Measurements from ENCODE around the gene TNFAIP1. TPM values are rescaled to one million over a fixed set of nuclear protein-coding genes. Genes with fewer than 3 reads are reported as not detected.

The TNFAIP1 gene
- total RNA-seq, 1 experiment from 2014 or later: 21.8 TPM

DNA sequence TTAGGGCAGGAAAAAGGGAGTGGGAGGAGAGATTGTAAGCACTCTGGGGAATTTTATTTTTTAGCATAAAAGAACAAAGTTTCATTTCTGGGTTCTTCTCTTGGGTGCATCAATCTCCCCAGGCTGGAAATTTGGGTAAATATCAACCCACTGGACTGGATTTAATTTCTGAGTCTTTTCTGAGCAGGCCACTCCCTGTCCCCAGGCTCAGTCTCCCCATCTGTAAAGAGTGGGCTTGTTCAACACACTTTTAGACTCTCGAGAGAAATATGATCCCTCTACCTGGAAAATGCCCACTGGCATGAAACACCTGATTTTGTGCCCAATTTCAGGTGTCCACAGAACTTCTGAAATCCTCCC is 35.2 kb downstream of the TNFAIP1 start:
- Histone ChIP-seq H2BK15ac (ENCODE audit: low read depth, low read length) (no peak overlapping the region), H2AK5ac (ENCODE audit: insufficient read length, low read length) (no peak overlapping the region), H4K5ac (ENCODE audit: insufficient read length, low read depth, low read length) (no peak overlapping the region), H3K4me1 (ENCODE audit: insufficient read depth, low read length) (peaks cover 2% of the 10 kb centered on the region; the same call in 1 of the 2 replicates), H3K4me2 (ENCODE audit: insufficient read depth, insufficient read length, low read length) (peak overlapping the region; percentile 53), H2BK12ac (ENCODE audit: insufficient read length, low read depth, low read length) (no peak overlapping the region), H2BK20ac (ENCODE audit: low read depth, low read length, poor library complexity, severe bottlenecking) (no peak overlapping the region), H3K4ac (ENCODE audit: low read depth, low read length) (no peak overlapping the region), H2AFZ (ENCODE audit: low read length) (no peak overlapping the region), H3K23me2 (ENCODE audit: insufficient read length, low read depth, low read length, poor library complexity, severe bottlenecking) (peaks cover 10% of the 10 kb centered on the region), H4K20me1 (ENCODE audit: control insufficient read depth, insufficient read depth, insufficient read length) (peaks cover 2% of the 10 kb centered on the region), H2BK120ac (ENCODE audit: low read depth, low read length, poor library complexity, severe bottlenecking) (no peak overlapping the region), H3K9ac (ENCODE audit: extremely low read depth, insufficient read length, low read length) (no peak overlapping the region), H4K91ac (ENCODE audit: insufficient read length, low read depth, low read length) (no peak overlapping the region), H2BK5ac (ENCODE audit: insufficient read length, low read length) (no peak overlapping the region), H3K79me2 (ENCODE audit: insufficient read depth, low read length) (no peaks in the 10 kb centered on the region), H3T11ph (ENCODE audit: low read length) (no peak overlapping the region), H3K18ac (ENCODE audit: insufficient read length, low read depth, low read length) (no peak overlapping the region), H3K14ac (ENCODE audit: insufficient read depth, low read length) (no peak overlapping the region), H3K23ac (ENCODE audit: insufficient read length, low read depth, low read length) (no peak overlapping the region), H3K27ac (ENCODE audit: insufficient read length, low read depth, low read length) (no peak overlapping the region), H4K8ac (replicated peaks; ENCODE audit: insufficient read length, low read depth, low read length) (no peak overlapping the region), H3K56ac (ENCODE audit: insufficient read length, low read depth, low read length) (no peak overlapping the region), H3K27me3 (ENCODE audit: insufficient read depth, low read length) (peaks cover 12% of the 10 kb centered on the region; the same call in 1 of the 2 replicates), H3K9me3 (ENCODE audit: control insufficient read depth, low read depth, low read length) (no peaks in the 10 kb centered on the region), H3K79me1 (ENCODE audit: insufficient read depth, low read depth, low read length, poor library complexity, severe bottlenecking) (no peaks in the 10 kb centered on the region)
- no CpG with 5 or more reads among the region's 1 CpG for WGBS (ENCODE audit: extremely low coverage, insufficient read length, low lambda C conversion rate)
- Mint-ChIP-seq H3K36me3 (ENCODE audit: insufficient read depth in 1 of 3, low read depth in 3 of 3) (peaks cover 0 to 6% (median 2%) of the 10 kb centered on the region in 3 experiments; a peak in 3 of 7 replicates), H3K9me3 (no peaks in the 10 kb centered on the region; a peak in 2 of 5 replicates), H3K4me1 (peaks cover 14 to 21% of the 10 kb centered on the region in 2 experiments), H3K27me3 (ENCODE audit: low read depth) (peaks cover 35% of the 10 kb centered on the region), H3K27ac (peak overlapping the region in 2 of 3 experiments; percentile 66 to 87; a peak in 2 of 7 replicates), H3K4me3 (peak overlapping the region in 1 of 2 experiments; percentile 85; a peak in 2 of 5 replicates)
- no peak for DNase-seq
- TF ChIP-seq, protein P1, sequence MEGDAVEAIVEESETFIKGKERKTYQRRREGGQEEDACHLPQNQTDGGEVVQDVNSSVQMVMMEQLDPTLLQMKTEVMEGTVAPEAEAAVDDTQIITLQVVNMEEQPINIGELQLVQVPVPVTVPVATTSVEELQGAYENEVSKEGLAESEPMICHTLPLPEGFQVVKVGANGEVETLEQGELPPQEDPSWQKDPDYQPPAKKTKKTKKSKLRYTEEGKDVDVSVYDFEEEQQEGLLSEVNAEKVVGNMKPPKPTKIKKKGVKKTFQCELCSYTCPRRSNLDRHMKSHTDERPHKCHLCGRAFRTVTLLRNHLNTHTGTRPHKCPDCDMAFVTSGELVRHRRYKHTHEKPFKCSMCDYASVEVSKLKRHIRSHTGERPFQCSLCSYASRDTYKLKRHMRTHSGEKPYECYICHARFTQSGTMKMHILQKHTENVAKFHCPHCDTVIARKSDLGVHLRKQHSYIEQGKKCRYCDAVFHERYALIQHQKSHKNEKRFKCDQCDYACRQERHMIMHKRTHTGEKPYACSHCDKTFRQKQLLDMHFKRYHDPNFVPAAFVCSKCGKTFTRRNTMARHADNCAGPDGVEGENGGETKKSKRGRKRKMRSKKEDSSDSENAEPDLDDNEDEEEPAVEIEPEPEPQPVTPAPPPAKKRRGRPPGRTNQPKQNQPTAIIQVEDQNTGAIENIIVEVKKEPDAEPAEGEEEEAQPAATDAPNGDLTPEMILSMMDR (conservative IDR thresholded peaks at IDR 0.05): no peak
